ENCODE measurements around the gene GSTCD. TPM values are rescaled to one million over a fixed set of nuclear protein-coding genes. Genes with fewer than 3 reads are reported as not detected.

The GSTCD gene
- total and polyA plus RNA-seq, 2 experiments from 2014 or later: 2.9 to 6.7 TPM

- H3K27ac ChIP-seq: no peak overlapping the region
- in situ Hi-C loops (cut with MboI): no loop called here
- H3K9me3 ChIP-seq (ENCODE audit: low read depth): no peaks in the 10 kb centered on the region
- H3K79me2 ChIP-seq (ENCODE audit: insufficient read depth): no peaks in the 10 kb centered on the region
- no peak overlapping the region for H3K4me2 ChIP-seq (ENCODE audit: unreplicated experiment)
- H3K9ac ChIP-seq: no peak overlapping the region
- no peaks in the 10 kb centered on the region for H3K27me3 ChIP-seq (replicated peaks; ENCODE audit: insufficient read depth)
- TF ChIP-seq EZH2 (IDR thresholded peaks at IDR 0.05; ENCODE audit: insufficient read depth, poor library complexity, severe bottlenecking) (no peak), EZH2phosphoT487 (IDR thresholded peaks at IDR 0.05; ENCODE audit: insufficient read depth, low read depth) (no peak)
- no peak for DNase-seq
- H3K4me3 ChIP-seq: no peak overlapping the region
- H3K36me3 ChIP-seq (ENCODE audit: low read depth): no peaks in the 10 kb centered on the region
- H3K4me1 ChIP-seq (ENCODE audit: insufficient read depth): peaks cover 11% of the 10 kb centered on the region
- H2AFZ ChIP-seq: no peak overlapping the region
- H3K9me2 ChIP-seq (ENCODE audit: insufficient read depth): no peaks in the 10 kb centered on the region
- H4K20me1 ChIP-seq (ENCODE audit: insufficient read depth): no peaks in the 10 kb centered on the region
- WGBS, 2 experiments (ENCODE audit: low coverage in 1 of 2, low lambda C conversion rate in 2 of 2, missing lambda C conversion rate in 2 of 2): 86 to 87% methylated on average over 10 of the region's 10 CpGs
- peaks cover 4% of the 10 kb centered on the region; the same call in 1 of the 2 replicates for H3F3A ChIP-seq (ENCODE audit: insufficient read depth)
These were observed 150.0 kb downstream of the GSTCD start for GRCh38 chr4:105858466-105859040.

- Histone ChIP-seq H3F3A (ENCODE audit: insufficient read depth) (peaks cover 4% of the 10 kb centered on the region; the same call in 1 of the 2 replicates), H2AFZ (no peak overlapping the region), H3K4me1 (ENCODE audit: insufficient read depth) (peaks cover 11% of the 10 kb centered on the region), H3K4me2 (ENCODE audit: unreplicated experiment) (peak overlapping the region; percentile 62), H3K9ac (no peak overlapping the region; the same call in 1 of the 2 replicates), H4K20me1 (ENCODE audit: insufficient read depth) (no peaks in the 10 kb centered on the region), H3K9me2 (ENCODE audit: insufficient read depth) (no peaks in the 10 kb centered on the region), H3K27me3 (replicated peaks; ENCODE audit: insufficient read depth) (no peaks in the 10 kb centered on the region), H3K79me2 (ENCODE audit: insufficient read depth) (no peaks in the 10 kb centered on the region), H3K36me3 (ENCODE audit: low read depth) (no peaks in the 10 kb centered on the region), H3K27ac (peak overlapping the region; percentile 24; the same call in 1 of the 2 replicates), H3K9me3 (ENCODE audit: low read depth) (no peaks in the 10 kb centered on the region), H3K4me3 (no peak overlapping the region)
- TF ChIP-seq EZH2phosphoT487 (IDR thresholded peaks at IDR 0.05; ENCODE audit: insufficient read depth, low read depth) (no peak), EZH2 (IDR thresholded peaks at IDR 0.05; ENCODE audit: insufficient read depth, poor library complexity, severe bottlenecking) (no peak)
- in situ Hi-C loops (cut with MboI): no loop called here
- DNase-seq: peak; percentile 80
- WGBS, 2 experiments (ENCODE audit: low coverage in 1 of 2, low lambda C conversion rate in 2 of 2, missing lambda C conversion rate in 2 of 2): 0% methylated on average over 1 of the region's 1 CpG
These were observed 150.6 kb downstream of the GSTCD start for GRCh38 chr4:105859233-105859632.

GRCh38 chr4:105870963-105871362 is 162.4 kb downstream of the GSTCD start:
- in situ Hi-C loops (cut with MboI): no loop called here
- H3F3A ChIP-seq (ENCODE audit: insufficient read depth): no peaks in the 10 kb centered on the region
- no peak overlapping the region for H3K9ac ChIP-seq
- no peaks in the 10 kb centered on the region for H3K9me2 ChIP-seq (ENCODE audit: insufficient read depth)
- no peaks in the 10 kb centered on the region for H3K79me2 ChIP-seq (ENCODE audit: insufficient read depth)
- no peaks in the 10 kb centered on the region for H3K36me3 ChIP-seq (ENCODE audit: low read depth)
- H4K20me1 ChIP-seq (ENCODE audit: insufficient read depth): no peaks in the 10 kb centered on the region
- no peaks in the 10 kb centered on the region for H3K4me1 ChIP-seq (ENCODE audit: insufficient read depth)
- no peak for DNase-seq
- H3K27me3 ChIP-seq (replicated peaks; ENCODE audit: insufficient read depth): 0 out of 2 replicates have a peak, but pooled peaks cover 4% of the 10 kb centered on the region
- H3K27ac ChIP-seq: no peak overlapping the region
- 43 to 46% methylated on average over 3 of the region's 3 CpGs for WGBS, 2 experiments (ENCODE audit: low coverage in 1 of 2, low lambda C conversion rate in 2 of 2, missing lambda C conversion rate in 2 of 2)
- H3K9me3 ChIP-seq (ENCODE audit: low read depth): no peaks in the 10 kb centered on the region
- H2AFZ ChIP-seq: no peak overlapping the region
- H3K4me3 ChIP-seq: no peak overlapping the region
- H3K4me2 ChIP-seq (ENCODE audit: unreplicated experiment): no peak overlapping the region
- TF ChIP-seq EZH2phosphoT487 (IDR thresholded peaks at IDR 0.05; ENCODE audit: insufficient read depth, low read depth): no peak
- TF ChIP-seq EZH2 (IDR thresholded peaks at IDR 0.05; ENCODE audit: insufficient read depth, poor library complexity, severe bottlenecking): no peak

GRCh38 chr4:105871997-105872396 is 163.4 kb downstream of the GSTCD start:
- no peak overlapping the region for H2AFZ ChIP-seq
- 0% methylated on average over 2 of the region's 2 CpGs for WGBS, 2 experiments (ENCODE audit: low coverage in 1 of 2, low lambda C conversion rate in 2 of 2, missing lambda C conversion rate in 2 of 2)
- H3K9me3 ChIP-seq (ENCODE audit: low read depth): no peaks in the 10 kb centered on the region
- TF ChIP-seq EZH2phosphoT487 (IDR thresholded peaks at IDR 0.05; ENCODE audit: insufficient read depth, low read depth): no peak
- TF ChIP-seq EZH2 (IDR thresholded peaks at IDR 0.05; ENCODE audit: insufficient read depth, poor library complexity, severe bottlenecking): no peak
- DNase-seq: no peak
- H3K27me3 ChIP-seq (replicated peaks; ENCODE audit: insufficient read depth): 0 out of 2 replicates have a peak, but pooled peaks cover 4% of the 10 kb centered on the region
- no peak overlapping the region for H3K9ac ChIP-seq
- no peaks in the 10 kb centered on the region for H3F3A ChIP-seq (ENCODE audit: insufficient read depth)
- no peaks in the 10 kb centered on the region for H3K36me3 ChIP-seq (ENCODE audit: low read depth)
- no peaks in the 10 kb centered on the region for H3K9me2 ChIP-seq (ENCODE audit: insufficient read depth)
- H3K4me1 ChIP-seq (ENCODE audit: insufficient read depth): no peaks in the 10 kb centered on the region
- H3K79me2 ChIP-seq (ENCODE audit: insufficient read depth): no peaks in the 10 kb centered on the region
- H3K4me3 ChIP-seq: no peak overlapping the region
- in situ Hi-C loops (cut with MboI): no loop called here
- no peaks in the 10 kb centered on the region for H4K20me1 ChIP-seq (ENCODE audit: insufficient read depth)
- H3K27ac ChIP-seq: no peak overlapping the region
- H3K4me2 ChIP-seq (ENCODE audit: unreplicated experiment): no peak overlapping the region
